Ascending aorta (tissue), 2 donors: ENCODE data around the gene IPP. TPM values are rescaled to one million over a fixed set of nuclear protein-coding genes. Genes with fewer than 3 reads are reported as not detected.

ENCODE experiments used
- DNase-seq, 2 donors: peaks; one replicate each; pipeline ENCODE4 v3.0.0-alpha.2; 2019; ENCODE audit warnings: low spot score in 2 of 2
- H3K27ac ChIP-seq, 2 donors: fragments of 200-600 bp; sonication (generic); one replicate each; pipeline ENCODE4 v1.5.1; 2016 to 2017; ENCODE audit warnings: mild to moderate bottlenecking in 1 of 2
- H3K27me3 ChIP-seq: fragments of 200-600 bp; sonication (generic); one replicate; pipeline ENCODE4 v1.5.1; 2017
- H3K36me3 ChIP-seq, 2 donors: fragments of 200-600 bp; sonication (generic); one replicate each; pipeline ENCODE4 v1.5.1; 2016
- H3K4me1 ChIP-seq, 2 donors: fragments of 200-600 bp; sonication (generic); one replicate each; pipeline ENCODE4 v1.5.1; 2016 to 2017; ENCODE audit warnings: mild to moderate bottlenecking in 1 of 2
- H3K4me3 ChIP-seq, 2 donors: fragments of 200-600 bp; sonication (generic); one replicate each; pipeline ENCODE4 v1.5.1; 2016 to 2017; ENCODE audit warnings: mild to moderate bottlenecking in 1 of 2
- H3K9me3 ChIP-seq, 2 donors: fragments of 200-600 bp; sonication (generic); one replicate each; pipeline ENCODE4 v1.5.1; 2016
- intact Hi-C: fragments of 100-400 bp; cut with DNase I; formaldehyde crosslinking; loops from one replicate; pipeline ENCODE4 v1.15.1; 2023
- total RNA-seq: library from RNA; depleted of rRNA; stranded (reverse); fragments of >200 nt; gene quantifications from one replicate; pipeline ENCODE4 v1.1.0, GENCODE V29; 2016
- TF ChIP-seq, protein P1 (sequence below), 3 experiments: fragments of 200-600 bp in 2 of 3; fragments of 450-650 bp in 1 of 3; sonication (generic) in 2 of 3; IDR thresholded peaks; one replicate each; pipeline ENCODE4 v1.5.1; 2016 to 2019; ENCODE audit warnings: antibody characterized with exemption in 3 of 3, mild to moderate bottlenecking in 1 of 3, moderate library complexity in 1 of 3

Gene IPP
- total RNA-seq, 1 donor from 2014 or later: 5.5 TPM

DNA sequence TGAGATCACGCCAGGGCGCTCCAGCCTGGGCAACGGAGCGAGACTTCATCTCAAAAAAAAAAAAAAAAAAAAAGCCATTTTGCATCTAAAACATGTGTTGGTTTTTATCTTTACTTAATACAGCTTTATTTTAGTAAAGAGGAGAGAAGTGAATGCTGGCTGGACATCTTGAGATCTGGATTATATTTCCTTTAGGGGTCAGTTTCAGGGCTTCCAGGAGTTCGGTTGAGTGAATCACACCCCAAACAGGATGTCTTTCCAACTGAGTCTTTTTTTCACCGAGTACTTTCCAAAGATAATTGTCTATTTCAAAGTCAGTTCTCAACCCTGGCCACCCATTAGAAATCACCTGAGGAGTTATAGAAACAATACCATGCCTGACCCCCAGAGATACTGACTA, 16.6 kb upstream of the IPP start:
- no peak overlapping the region for H3K4me3 ChIP-seq
- H3K27me3 ChIP-seq: no peaks in the 10 kb centered on the region
- no peak for DNase-seq
- H3K4me1 ChIP-seq: no peaks in the 10 kb centered on the region
- TF ChIP-seq, protein P1, sequence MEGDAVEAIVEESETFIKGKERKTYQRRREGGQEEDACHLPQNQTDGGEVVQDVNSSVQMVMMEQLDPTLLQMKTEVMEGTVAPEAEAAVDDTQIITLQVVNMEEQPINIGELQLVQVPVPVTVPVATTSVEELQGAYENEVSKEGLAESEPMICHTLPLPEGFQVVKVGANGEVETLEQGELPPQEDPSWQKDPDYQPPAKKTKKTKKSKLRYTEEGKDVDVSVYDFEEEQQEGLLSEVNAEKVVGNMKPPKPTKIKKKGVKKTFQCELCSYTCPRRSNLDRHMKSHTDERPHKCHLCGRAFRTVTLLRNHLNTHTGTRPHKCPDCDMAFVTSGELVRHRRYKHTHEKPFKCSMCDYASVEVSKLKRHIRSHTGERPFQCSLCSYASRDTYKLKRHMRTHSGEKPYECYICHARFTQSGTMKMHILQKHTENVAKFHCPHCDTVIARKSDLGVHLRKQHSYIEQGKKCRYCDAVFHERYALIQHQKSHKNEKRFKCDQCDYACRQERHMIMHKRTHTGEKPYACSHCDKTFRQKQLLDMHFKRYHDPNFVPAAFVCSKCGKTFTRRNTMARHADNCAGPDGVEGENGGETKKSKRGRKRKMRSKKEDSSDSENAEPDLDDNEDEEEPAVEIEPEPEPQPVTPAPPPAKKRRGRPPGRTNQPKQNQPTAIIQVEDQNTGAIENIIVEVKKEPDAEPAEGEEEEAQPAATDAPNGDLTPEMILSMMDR (IDR thresholded peaks at IDR 0.05): no peak
- no peak overlapping the region for H3K27ac ChIP-seq
- H3K36me3 ChIP-seq: no peaks in the 10 kb centered on the region
- intact Hi-C loops: no loop called here
- no peaks in the 10 kb centered on the region for H3K9me3 ChIP-seq

DNA sequence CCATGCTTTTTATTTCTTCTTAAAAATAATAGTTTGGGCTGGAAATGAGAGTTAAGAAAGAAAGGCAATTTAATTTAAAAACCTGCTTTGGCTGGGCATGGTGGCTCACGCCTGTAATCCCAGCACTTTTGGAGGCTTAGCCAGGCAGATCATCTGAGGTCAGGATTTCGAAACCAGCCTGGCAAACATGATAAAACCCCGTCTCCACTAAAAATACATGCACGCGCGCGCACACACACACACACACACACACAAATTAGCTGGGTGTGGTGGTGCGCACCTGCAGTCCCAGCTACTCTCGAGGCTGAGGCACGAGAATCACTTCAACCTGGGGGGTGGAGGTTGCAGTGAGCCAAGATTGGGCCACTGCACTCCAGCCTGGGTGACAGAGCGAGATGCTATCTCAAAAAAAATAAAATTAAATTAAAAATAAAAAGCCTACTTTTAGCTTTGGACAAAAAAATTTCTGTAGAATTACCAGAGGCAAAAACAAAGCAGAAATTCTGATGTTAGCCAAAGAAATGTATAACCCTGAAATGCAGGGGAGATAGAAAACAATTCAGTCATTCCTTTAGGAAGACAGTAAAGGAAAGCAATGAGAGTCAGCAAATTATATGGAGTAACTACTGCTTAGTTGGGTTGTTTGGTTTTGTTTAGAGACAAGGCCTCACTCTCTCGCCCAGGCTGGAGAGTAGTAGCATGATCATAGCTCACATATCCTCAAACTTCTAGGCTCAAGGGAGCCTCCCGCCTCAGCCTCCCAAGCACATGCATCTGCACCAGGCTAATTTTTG, 15.7 kb upstream of the IPP start:
- H3K9me3 ChIP-seq: no peaks in the 10 kb centered on the region
- intact Hi-C loops: no loop called here
- H3K27me3 ChIP-seq: no peaks in the 10 kb centered on the region
- no peaks in the 10 kb centered on the region for H3K36me3 ChIP-seq
- H3K27ac ChIP-seq: no peak overlapping the region
- TF ChIP-seq, protein P1 (IDR thresholded peaks at IDR 0.05): no peak
- DNase-seq: no peak
- no peak overlapping the region for H3K4me3 ChIP-seq
- no peaks in the 10 kb centered on the region for H3K4me1 ChIP-seq

DNA sequence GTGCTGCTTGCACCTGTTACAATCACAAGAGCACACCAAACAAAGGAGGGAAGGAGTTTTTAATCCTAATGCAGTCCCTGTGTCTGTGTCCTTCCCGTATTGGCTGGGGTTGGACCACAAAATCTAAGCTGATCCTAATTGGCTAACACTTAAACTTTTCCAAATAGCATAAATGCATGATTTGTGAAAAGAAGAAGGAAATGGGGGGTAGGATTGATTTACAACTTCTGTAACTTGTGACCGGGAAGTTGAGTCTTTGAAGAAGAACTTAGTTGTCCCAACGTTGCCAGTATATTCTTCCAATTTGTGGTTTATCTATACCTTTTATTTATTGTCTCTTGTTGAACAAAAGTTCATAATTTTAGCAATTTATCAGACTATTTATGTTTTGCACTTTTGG, 11.8 kb upstream of the IPP start:
- no peaks in the 10 kb centered on the region for H3K36me3 ChIP-seq
- H3K9me3 ChIP-seq: no peaks in the 10 kb centered on the region
- TF ChIP-seq, protein P1 (IDR thresholded peaks at IDR 0.05): no peak
- DNase-seq: no peak
- H3K27ac ChIP-seq: no peak overlapping the region
- H3K27me3 ChIP-seq: no peaks in the 10 kb centered on the region
- H3K4me1 ChIP-seq: no peaks in the 10 kb centered on the region
- no peak overlapping the region for H3K4me3 ChIP-seq
- intact Hi-C loops: no loop called here

DNA sequence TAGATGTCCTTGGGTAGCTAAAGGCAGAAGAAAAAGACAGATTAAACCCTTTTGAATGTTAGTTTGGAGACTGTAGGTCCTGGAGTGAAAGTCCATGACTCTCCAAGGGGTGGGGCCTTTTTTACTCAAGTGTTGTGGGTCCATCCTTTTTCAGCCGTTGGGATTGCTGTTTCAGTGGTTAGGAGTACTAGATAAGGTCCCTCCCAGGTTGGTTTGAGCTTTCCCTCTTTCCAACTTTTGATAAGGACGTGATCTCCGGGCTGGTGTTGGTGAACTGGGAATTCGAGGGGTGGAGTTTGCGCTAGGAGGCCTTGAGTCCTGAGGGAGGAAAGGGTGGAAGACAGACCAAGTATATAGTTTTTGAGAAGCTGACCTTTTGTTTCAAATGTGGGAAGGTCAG, 5.2 kb upstream of the IPP start:
- peaks cover 3 to 9% of the 10 kb centered on the region in 2 donors for H3K4me1 ChIP-seq
- H3K36me3 ChIP-seq: no peaks in the 10 kb centered on the region
- no peak for DNase-seq
- no peak overlapping the region for H3K27ac ChIP-seq
- no peaks in the 10 kb centered on the region for H3K27me3 ChIP-seq
- no peak overlapping the region for H3K4me3 ChIP-seq
- intact Hi-C loops: no loop called here
- TF ChIP-seq, protein P1 (IDR thresholded peaks at IDR 0.05): no peak
- H3K9me3 ChIP-seq: no peaks in the 10 kb centered on the region

DNA sequence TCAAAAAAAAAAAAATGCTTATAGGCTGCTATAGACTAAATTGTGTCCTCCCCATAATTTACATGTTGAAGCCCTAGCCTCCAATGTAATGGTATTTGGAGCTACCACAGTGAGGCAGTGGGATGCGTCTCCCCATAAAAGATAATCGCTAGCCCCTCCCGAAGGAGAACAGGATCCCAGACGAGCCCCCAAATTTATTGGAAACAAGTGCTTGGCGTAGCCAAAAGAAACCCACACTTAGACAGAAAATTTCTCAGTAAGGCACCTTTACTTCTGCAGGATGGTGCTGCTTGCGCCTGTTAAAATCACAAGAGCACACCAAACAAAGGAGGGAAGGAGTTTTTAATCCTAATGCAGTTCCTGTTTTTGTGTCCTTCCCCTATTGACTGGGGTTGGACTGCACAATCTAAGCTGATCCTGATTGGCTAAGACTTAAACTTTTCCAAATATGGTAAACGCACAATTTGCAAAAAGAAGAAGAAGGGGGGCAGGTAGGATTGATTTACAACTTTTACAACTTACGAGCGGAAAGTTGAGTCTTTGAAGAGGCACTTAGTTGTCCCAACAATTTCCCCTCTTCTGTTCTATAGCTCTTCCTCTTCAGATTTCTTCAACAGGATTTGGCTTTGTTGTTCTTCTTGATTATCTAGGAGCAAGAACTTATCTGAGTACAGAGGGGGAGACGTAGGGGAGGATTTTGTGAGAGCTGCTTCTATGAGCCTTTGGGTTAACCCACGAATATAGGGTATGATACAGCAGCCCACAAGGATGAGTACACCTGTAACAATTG, 3.0 kb upstream of the IPP start:
- intact Hi-C loops: loop anchor here (5.0 kb wide), 2 partner anchors 129 to 171 kb away; partner anchors contain the start of gene NASP

More for the DNA sequence above, 3.0 kb upstream of the IPP start:
- DNase-seq: no peak
- Histone ChIP-seq H3K27me3 (no peaks in the 10 kb centered on the region), H3K4me3 (no peak overlapping the region), H3K4me1 (peaks cover 3 to 13% of the 10 kb centered on the region in 2 donors), H3K9me3 (no peaks in the 10 kb centered on the region), H3K27ac (no peak overlapping the region), H3K36me3 (no peaks in the 10 kb centered on the region)
- TF ChIP-seq, protein P1 (IDR thresholded peaks at IDR 0.05): no peak
